DMS53 treated with DMSO at 0.1 percent for 48 hours (cell line): ENCODE measurements around the gene ZNF219.
"Not testable (repeated sequence)": the region's sequence is repeated elsewhere in the genome, so short reads cannot be mapped to it uniquely, and the experiment has no call there.

Source experiments
- DNase-seq: peaks from one replicate; lab custom pipeline; 2025; ENCODE audit not compliant: unreplicated experiment; lab: John Stamatoyannopoulos, UW

Gene ZNF219

DNA sequence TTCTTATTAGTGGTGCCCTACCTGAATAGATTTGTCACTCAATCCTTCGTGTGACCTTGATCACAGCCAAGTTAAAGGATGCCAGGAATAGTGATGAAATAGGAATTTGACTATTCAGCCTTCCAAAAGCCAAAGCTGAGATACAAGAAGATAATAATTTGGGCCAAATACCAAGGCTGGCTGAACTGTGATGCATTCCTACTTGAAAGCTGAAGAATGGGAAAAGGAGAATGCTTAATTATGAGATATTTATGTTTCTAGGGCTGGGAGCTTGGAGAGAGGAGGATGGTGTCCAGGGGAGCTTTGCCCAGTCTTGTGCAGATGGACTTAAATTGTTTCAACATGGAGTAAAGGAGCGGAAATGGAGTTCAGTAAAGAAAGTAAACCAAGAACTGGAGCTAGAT lies 51.1 kb downstream of the ZNF219 start:
- DNase-seq, result no peak

DNA sequence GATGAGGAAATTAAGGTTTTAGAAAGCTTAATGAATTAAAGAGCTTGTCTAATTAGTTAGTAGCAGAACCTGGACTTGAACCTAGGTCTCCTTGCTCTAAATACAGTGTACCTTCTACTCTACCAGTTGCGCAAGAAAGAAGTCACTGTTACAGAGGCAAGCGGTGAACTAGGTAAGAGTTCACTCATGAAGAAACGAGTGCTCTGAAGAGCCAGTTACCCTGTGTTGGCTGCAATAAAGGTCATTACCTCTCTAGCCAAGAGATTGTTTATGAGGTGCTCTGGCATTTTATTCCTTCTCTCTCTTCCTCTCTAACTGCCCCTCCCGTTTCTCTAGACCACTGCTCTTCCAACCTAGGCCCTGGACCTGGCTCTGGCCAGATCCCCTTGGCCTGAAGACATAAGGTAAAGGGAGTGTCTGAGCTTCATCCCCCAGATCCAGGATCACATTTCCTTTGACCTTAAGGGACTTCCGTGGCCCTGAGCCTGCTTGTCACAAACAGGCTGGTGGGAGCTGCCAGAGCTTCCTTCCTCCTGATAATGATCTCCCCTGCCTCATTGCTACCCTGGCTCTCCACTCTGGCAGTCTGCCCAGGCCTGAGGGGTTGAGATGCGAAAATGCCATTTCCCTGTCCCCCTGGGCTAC lies 54.4 kb downstream of the ZNF219 start:
- no peak for DNase-seq

DNA sequence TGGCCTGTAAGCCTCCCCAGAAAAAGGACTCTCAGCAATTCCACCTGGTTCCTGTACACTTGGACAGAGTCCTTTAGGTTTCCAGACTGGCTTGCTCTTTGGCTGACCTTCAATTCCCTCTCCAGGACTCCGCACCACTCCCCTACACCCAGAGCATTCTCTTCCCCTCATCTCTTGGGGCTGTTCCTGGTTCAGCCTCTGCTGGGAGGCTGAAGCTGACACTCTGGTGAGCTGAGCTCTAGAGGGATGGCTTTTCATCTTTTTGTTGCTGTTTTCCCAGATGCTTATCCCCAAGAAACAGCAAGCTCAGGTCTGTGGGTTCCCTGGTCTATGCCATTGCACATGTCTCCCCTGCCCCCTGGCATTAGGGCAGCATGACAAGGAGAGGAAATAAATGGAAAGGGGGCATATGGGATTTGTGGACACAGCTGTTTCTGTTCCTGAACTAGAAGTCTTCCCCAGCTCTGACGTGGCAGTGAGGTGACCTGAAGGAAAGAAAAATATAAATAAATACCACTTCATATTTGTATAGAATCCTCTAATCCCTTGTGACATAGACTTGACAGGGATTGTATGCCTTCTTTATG lies 55.0 kb downstream of the ZNF219 start:
- DNase-seq, result no peak

DNA sequence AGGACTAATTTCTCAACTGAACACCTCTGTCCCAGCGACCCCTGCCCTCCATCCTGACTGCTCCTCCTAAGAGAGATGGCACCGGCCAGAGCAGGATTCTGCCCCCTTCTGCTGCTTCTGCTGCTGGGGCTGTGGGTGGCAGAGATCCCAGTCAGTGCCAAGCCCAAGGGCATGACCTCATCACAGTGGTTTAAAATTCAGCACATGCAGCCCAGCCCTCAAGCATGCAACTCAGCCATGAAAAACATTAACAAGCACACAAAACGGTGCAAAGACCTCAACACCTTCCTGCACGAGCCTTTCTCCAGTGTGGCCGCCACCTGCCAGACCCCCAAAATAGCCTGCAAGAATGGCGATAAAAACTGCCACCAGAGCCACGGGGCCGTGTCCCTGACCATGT lies 55.5 kb downstream of the ZNF219 start:
- DNase-seq, result no peak

DNA sequence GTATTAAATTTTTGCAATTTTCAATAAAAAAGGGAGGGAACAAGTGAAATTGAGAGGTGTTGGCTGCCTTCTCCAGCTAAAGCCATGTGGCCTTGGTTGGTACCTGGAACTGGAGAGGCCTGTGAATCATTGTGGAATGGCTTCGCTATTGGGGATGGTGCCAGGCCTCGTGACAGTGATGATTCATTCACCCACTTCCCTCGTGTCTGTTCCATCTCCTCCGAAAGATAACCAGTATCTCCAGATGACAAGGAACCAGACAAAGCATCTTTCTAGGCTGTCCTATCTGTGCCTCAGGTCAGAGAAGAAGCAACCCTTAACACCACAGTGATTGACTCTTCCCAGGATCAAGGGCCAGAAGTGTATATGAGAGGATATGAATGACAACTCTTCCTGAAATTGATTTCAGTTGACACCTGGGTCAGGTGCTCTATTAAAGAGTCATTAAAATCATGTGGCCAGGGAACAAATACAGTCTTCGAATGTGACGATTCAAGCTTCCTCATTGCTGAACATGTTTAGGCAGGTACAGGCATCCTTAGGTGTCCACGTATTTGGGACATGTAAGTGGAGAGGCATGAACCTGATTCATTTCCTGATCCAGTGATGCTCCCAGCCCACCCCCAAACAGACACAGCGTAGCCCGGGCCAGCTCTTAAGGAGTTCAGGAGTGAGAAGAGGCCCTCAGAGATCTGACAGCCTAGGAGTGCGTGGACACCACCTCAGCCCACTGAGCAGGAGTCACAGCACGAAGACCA lies 56.6 kb downstream of the ZNF219 start, which contains the start of gene RNASE7:
Gene RNASE7, plus strand, starts transcription at position 687 of the 758 bp plus-strand sequence. CDS start 631 bp downstream, outside the sequence.
- no peak for DNase-seq

DNA sequence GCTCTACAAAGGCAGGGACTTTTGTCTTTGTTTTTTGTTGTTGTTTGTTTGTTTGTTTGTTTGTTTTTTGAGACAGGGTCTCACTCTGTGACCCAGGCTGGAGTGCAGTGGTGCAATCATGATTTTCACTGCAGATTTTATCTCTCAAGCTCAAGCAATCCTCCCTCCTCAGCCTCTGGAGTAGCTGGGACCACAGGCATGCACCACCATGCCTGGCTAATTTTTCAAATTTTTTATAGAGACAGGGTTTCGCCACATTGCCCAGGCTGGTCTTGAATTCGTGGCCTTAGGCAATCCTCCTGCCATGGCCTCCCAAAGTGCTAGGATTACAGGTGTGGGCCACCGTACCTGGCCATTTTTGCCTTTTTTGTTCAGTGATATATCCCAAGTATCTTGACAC lies 57.5 kb downstream of the ZNF219 start:
- DNase-seq, result not testable (repeated sequence)

DNA sequence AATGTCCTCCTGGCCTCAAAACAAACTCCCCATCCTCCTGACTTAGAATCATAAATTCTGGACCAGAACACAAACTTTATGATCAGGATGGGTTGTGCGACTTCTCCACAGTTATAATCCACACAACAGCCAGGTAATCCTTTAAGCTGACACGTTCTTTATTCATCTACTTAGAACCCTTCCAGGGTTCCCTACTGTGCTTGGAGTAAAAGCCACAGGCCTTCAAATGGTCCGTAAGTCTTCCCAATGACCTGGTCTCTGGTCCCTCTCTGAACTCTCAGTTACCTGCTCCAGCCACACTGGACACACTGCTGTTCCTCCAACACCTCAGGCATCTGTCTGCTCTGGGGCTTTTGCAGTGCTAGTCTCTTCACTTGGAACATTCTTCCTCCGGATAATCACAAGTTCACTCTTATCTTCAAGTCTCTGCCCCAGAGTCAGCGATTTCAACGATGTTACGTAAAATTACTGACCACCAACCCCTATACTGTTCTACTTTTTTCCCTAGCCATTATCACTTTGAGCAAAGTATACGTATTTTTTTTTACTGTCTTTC lies 58.0 kb downstream of the ZNF219 start:
- DNase-seq, result no peak
